Neutrophil (primary cell): ENCODE data around the gene SLC13A1.

Experiments used
- H3K27ac ChIP-seq: fragments of 200-600 bp; sonication (generic); 2 replicates; pipeline ENCODE4 v1.5.1; 2016; ENCODE audit warnings: mild to moderate bottlenecking, moderate library complexity
- H3K27me3 ChIP-seq: fragments of 200-600 bp; sonication (generic); 2 replicates; pipeline ENCODE4 v1.6.0; 2016; ENCODE audit warnings: mild to moderate bottlenecking
- H3K36me3 ChIP-seq: fragments of 200-600 bp; sonication (generic); 2 replicates; pipeline ENCODE4 v1.5.1; 2017
- H3K4me1 ChIP-seq, 2 experiments: fragments of 200-600 bp in 1 of 2; sonication (generic) in 1 of 2; 1 replicate in 1 of 2; 2 replicates in 1 of 2; pipeline versions ENCODE4 v1.5.1 to v1.6.1; 2013 to 2016; ENCODE audit warnings: low read depth in 1 of 2, low read length in 1 of 2, mild to moderate bottlenecking in 1 of 2, moderate library complexity in 1 of 2; ENCODE audit not compliant: control insufficient read depth in 1 of 2, insufficient read depth in 1 of 2
- H3K4me3 ChIP-seq, 2 experiments: fragments of 200-600 bp in 1 of 2; sonication (generic) in 1 of 2; 1 replicate in 1 of 2; 2 replicates in 1 of 2; pipeline ENCODE4 v1.5.1; 2013 to 2016; ENCODE audit warnings: low read depth in 1 of 2, low read length in 1 of 2, mild to moderate bottlenecking in 1 of 2, moderate library complexity in 1 of 2
- H3K9me3 ChIP-seq: fragments of 200-600 bp; sonication (generic); 2 replicates; pipeline ENCODE4 v1.5.1; 2016
- TF ChIP-seq, protein P1 (sequence below): fragments of 200-600 bp; sonication (generic); IDR thresholded peaks from 2 replicates; pipeline ENCODE4 v1.5.1; 2016; ENCODE audit warnings: antibody characterized with exemption

SLC13A1 gene

DNA sequence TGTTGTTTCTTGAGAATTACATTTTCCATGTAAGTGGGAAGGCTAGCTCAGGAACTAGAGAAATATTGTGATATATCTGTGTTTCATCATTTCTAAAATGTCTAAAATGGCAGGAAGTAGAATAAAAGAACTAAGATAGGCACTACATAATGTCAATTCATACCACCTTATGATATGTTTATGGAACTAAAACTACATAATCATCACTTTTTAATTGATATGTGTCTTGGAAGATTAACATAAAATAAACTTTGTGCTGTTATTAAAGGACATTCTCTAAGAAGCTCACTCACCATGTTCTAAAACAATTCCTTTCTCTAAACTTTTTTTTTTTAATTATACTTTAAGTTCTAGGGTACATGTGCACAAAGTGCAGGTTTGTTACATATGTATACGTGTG, 120.7 kb downstream of the SLC13A1 start:
- Histone ChIP-seq H3K27me3 (no peaks in the 10 kb centered on the region), H3K27ac (no peak overlapping the region), H3K4me3 (no peak overlapping the region), H3K9me3 (no peaks in the 10 kb centered on the region), H3K4me1 (no peaks in the 10 kb centered on the region), H3K36me3 (no peaks in the 10 kb centered on the region)
- TF ChIP-seq, protein P1, sequence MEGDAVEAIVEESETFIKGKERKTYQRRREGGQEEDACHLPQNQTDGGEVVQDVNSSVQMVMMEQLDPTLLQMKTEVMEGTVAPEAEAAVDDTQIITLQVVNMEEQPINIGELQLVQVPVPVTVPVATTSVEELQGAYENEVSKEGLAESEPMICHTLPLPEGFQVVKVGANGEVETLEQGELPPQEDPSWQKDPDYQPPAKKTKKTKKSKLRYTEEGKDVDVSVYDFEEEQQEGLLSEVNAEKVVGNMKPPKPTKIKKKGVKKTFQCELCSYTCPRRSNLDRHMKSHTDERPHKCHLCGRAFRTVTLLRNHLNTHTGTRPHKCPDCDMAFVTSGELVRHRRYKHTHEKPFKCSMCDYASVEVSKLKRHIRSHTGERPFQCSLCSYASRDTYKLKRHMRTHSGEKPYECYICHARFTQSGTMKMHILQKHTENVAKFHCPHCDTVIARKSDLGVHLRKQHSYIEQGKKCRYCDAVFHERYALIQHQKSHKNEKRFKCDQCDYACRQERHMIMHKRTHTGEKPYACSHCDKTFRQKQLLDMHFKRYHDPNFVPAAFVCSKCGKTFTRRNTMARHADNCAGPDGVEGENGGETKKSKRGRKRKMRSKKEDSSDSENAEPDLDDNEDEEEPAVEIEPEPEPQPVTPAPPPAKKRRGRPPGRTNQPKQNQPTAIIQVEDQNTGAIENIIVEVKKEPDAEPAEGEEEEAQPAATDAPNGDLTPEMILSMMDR = no peak

DNA sequence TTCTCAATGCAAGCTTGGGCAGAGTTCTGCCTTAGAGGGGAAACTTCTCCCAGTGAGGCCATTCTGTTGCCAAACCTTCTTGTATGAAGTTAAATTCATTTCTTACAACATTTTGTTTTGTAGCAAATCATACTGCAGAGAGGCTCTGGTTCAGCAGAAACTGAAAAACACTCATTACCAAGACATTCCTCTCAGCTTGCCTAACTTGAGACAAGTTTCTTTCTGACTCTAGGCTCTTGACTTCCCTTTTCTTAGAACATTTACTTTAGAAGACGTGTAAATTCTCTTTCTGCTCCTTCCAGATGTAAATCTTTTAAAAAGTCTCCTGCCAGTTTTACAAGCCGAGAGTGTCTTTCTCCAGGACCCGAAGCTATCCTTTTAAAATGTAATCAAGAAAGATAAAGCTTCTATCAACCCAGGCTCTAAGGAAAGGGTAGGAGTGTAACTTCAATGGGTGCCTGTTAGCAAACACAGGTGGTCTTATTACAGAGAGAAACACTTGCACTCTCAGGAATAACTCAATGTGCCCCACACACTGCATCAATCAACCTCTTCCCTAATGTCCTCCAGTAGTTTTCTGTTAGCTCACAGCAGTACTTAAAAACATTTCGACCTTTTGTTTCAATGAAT, 123.8 kb downstream of the SLC13A1 start:
- no peak overlapping the region for H3K27ac ChIP-seq
- H3K4me1 ChIP-seq = no peaks in the 10 kb centered on the region
- H3K9me3 ChIP-seq = no peaks in the 10 kb centered on the region
- H3K27me3 ChIP-seq = no peaks in the 10 kb centered on the region
- H3K4me3 ChIP-seq = no peak overlapping the region
- H3K36me3 ChIP-seq = no peaks in the 10 kb centered on the region
- TF ChIP-seq, protein P1 = no peak

DNA sequence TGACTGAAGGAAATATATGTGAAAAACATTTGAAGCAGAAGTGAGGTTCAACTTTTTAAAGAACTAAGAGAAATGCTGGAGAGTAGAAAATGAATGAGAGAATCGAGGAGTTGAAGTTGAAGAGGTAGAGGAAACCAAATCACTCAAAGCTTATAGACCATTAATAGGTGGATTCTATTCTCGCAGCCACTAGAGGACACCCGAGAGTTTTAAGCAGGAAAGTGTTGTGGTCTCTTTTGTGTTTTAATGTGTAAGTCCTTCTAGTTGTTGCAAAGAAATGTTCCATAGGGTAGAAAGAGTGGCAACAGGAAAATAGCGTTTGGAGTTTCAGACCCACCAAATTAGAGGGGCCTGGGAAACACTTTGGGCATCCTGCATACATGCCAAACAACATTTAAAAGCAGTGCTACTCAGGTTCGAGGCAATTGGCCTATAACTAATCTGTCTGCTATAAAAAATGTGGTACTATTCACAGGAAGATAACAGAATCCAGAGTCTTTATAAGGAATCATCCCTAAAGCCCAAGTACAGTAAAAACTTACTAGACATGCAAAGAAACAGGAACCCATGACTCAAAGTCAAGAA, 129.0 kb downstream of the SLC13A1 start:
- no peak overlapping the region for H3K4me3 ChIP-seq
- no peak overlapping the region for H3K27ac ChIP-seq
- TF ChIP-seq, protein P1 = no peak
- no peaks in the 10 kb centered on the region for H3K36me3 ChIP-seq
- H3K4me1 ChIP-seq = no peaks in the 10 kb centered on the region
- H3K9me3 ChIP-seq = no peaks in the 10 kb centered on the region
- no peaks in the 10 kb centered on the region for H3K27me3 ChIP-seq

DNA sequence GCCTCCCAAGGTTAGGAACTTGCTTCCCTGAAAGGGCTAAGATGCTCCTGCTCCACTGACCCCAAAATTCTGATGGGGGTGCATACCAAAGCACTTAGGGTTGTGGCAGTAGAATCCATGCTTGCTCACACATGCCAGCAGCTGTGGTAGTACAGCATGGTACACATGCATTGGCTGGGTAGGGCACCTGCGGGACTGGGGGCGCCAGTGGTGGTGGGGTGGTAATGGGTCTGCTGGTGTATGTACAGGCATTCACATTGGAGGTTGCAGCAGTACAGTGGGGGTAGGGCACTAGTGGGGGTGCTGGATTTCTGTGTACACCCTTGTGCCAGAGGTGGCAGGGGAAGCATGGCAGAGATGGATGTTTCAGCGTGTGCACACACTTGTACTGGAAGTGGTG, 132.0 kb downstream of the SLC13A1 start:
- H3K27ac ChIP-seq = no peak overlapping the region
- no peaks in the 10 kb centered on the region for H3K4me1 ChIP-seq
- H3K4me3 ChIP-seq = no peak overlapping the region
- TF ChIP-seq, protein P1 = no peak
- H3K27me3 ChIP-seq = no peaks in the 10 kb centered on the region
- H3K9me3 ChIP-seq = no peaks in the 10 kb centered on the region
- no peaks in the 10 kb centered on the region for H3K36me3 ChIP-seq
